OCI-M1 (cell line): ENCODE data around the gene CACNB3.
A peak's percentile ranks its signal among the peaks of the same experiment; 100 is the strongest.
"Not testable (repeated sequence)": the region's sequence is repeated elsewhere in the genome, so short reads cannot be mapped to it uniquely, and the experiment has no call there.

Experiments
- DNase-seq: peaks from one replicate; lab custom pipeline; 2025; lab: John Stamatoyannopoulos, UW

CACNB3 gene

DNA sequence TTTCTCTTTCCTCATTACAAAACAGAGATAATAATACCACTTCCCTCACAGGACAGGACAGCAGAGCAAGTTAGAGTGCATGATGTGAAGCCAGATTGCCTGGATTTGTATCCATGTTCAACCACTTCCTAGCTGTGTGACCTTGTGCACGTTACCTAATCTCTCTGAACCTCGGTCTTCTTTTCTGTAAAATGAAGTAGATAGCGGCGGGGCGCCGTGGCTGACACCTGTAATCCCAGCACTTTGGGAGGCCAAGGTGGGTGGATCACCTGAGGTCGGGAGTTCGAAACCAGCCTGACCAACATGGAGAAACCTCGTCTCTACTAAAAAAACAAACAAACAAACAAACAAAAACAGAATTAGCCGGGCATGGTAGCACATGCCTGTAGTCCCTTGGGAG is 36.6 kb downstream of the CACNB3 start:
- DNase-seq: not testable (repeated sequence)

DNA sequence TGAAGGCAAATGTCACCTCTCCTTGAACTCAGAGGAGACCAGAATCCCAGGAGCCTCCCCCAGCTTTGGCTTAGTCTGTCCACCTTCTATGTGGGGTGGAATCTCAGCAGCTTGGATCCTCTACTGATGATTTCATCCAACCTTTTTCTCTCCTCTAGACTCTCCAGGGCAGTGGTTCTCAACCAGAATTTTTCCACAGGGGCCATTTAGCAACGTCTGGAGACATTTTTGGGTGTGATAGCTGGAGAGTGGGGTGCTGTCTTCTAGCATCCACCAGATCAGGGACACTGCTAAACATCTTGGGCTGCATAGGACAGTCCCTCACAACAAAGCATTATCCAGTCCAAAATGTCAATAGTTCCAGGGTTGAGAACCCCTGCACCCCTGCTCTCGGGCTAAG is 38.1 kb downstream of the CACNB3 start:
- DNase-seq: no peak

- DNase-seq: no peak
These were observed 39.1 kb downstream of the CACNB3 start for GRCh38 chr12:48857278-48857994.

- no peak for DNase-seq
These were observed 39.7 kb downstream of the CACNB3 start for GRCh38 chr12:48858043-48858442.

DNA sequence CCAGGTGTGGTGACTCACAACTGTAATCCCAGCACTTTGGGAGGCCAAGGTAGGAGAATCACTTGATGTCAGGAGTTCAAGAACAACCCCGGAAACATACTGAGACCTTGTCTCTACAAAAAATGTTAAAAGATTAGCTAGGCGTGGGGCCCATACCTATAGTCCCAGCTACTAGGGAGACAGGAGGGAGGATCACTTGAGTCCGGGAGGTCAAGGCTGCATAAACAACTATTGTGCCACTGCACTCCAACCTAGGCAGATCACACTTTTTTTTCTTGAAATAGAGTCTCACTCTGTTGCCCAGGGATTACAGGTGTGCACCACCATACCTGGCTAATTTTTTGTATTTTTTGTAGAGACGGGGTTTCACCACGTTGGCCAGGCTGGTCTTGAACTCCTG is 41.3 kb downstream of the CACNB3 start:
- DNase-seq: no peak

- not testable (repeated sequence) for DNase-seq
These were observed 41.9 kb downstream of the CACNB3 start for GRCh38 chr12:48860236-48860635.

DNA sequence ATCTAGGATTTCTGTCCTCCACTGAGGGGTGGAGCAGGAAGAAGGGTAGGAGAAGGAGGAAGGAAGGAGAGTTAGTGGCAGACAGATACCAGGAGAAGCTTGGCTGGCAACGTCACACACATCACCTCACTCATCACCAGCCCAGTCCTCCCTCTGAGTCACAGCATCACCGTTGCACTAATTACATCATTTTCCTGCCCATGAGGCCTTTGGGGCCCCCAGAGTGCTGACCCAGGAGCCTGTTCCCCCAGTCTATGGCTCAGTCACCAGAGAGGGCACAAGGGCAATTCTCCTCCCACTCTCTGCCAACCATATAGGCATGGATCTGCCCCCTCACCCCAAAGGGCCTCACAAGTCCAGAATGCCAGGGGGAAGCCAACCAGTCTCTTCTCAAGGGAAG is 42.8 kb downstream of the CACNB3 start:
- DNase-seq: no peak

GRCh38 chr12:48862760-48863159 is 44.5 kb downstream of the CACNB3 start:
- DNase-seq: no peak

GRCh38 chr12:48863291-48863690 is 45.0 kb downstream of the CACNB3 start:
- DNase-seq: no peak

DNA sequence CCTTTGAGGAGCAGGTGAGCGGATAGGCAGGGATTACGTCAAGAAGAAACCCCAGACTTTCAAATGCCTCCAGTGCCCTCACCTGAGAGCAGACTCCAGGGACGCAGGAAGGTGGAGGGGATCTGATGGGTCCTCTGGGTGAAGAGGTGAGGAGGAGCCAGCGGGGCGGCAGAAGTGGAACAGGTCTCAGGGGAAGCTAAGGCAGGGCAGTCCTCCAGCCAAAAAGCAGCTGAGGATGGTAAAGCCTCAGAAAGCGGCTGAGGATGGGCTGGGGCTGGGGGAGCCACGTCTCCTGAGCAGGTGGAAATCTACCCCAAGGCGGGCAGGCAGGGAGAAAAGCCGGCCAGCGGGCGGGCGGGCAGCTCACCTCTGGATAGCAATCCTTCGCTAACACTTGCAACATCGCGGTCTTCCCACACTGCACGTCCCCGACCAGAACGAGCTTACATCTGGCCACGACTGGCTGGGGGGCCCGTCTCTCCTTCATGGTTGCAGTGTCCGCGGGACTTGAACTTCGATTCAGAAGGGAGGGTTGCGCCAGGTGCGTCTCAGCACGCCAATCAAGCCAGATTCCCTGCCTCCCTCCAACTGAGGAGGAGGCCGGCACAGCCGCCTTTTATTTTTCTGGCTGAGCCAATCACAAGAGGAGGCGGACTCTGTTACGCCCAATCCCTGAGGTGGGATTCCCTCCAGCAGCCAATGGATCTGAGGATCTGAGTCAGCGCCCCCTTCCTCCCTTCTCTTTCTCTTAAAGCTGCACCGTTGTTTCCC is 47.2 kb downstream of the CACNB3 start, which contains the start of gene RND1:
Gene RND1, minus strand, starts transcription at position 590 of the 771 bp plus-strand sequence. Its CDS starts 103 bp downstream, at position 487.
- peak; percentile 94 for DNase-seq

DNA sequence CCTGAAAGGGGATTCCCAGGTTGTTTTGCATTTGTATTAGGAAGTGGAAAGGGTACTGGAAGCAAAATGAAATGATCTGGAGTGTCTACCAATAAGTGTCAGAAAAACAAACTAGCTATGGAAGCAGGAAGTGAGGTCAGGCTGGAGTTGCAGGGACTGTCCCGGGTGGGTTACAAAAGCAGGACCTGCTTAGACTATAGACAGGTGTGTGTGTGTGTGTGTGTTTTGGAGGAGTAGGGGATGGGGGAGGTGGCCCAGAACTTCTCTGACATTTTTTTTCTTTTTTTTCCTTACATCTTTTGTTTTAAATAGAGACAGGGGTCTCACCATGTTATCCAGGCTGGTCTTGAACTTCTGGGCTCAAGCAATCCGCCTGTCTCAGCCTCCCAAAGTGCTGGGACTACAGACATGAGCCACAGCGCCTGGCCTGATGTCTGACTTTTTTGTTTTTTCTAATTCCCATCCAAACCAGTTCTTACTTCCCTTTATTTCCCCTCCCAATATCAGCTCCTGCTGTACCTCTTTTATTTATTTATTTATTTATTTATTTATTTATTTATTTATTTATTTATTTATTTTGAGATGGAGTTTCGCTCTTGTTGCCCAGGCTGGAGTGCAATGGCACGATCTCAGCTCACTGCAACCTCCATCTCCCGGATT is 47.9 kb downstream of the CACNB3 start:
- DNase-seq: no peak

- no peak for DNase-seq
These were observed 50.2 kb downstream of the CACNB3 start for GRCh38 chr12:48868451-48868850.

DNA sequence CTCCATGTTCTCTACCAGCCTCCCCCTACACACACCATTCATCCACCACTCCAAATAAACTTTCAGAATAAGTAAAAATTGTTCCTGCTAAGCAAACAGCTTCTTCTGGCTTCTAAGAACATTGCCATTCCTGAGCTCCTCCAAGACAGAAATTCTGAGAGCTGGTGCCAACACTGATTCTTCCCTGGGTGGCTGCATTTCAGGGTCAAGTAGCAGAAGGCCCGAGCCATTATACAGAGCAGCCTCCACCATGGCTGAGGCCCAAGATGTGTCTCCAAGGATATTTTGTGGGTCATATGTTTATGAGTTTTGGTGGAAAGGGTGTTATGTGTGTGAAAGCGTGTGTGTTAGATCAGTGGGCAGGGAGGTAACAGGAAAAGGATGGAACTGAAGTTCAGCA is 50.9 kb downstream of the CACNB3 start:
- DNase-seq: no peak

DNA sequence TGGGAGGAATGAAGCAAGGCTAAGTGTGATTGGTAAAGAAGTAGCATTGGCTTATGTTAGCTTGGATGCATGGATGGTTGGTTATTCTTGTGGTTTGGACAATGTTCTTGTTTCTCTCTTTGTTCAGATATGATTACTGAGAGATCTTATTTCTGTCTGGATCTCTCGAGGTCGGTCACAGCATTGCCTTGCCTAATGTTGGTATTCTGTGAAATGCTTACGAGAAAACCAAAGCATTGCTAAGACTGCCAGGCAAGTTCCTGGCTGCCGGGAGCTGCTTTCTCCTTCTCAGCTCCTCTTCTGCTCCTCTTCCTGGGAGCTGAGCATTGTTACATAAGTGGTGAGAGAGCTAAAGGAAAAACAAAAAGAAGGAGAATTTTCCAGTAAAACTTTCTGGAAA is 54.8 kb downstream of the CACNB3 start:
- DNase-seq: no peak

DNA sequence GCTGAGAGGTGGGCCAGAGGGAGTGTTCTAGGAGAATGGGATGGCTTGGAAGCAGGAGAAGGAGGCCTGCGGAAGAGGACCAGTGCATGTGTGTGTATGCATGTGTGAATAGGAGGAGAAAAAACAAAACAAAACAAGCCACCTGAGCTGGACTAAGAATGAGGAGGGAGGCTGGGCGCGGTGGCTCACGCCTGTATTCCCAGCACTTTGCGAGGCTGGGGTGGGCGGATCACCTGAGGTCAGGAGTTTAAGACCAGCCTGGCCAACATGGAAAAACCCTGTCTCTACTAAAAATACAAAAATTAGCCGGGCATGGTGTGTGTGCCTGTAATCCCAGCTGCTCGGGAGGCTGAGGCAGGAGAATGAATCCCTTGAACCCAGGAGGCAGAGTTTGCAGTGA is 55.2 kb downstream of the CACNB3 start:
- DNase-seq: not testable (repeated sequence)

DNA sequence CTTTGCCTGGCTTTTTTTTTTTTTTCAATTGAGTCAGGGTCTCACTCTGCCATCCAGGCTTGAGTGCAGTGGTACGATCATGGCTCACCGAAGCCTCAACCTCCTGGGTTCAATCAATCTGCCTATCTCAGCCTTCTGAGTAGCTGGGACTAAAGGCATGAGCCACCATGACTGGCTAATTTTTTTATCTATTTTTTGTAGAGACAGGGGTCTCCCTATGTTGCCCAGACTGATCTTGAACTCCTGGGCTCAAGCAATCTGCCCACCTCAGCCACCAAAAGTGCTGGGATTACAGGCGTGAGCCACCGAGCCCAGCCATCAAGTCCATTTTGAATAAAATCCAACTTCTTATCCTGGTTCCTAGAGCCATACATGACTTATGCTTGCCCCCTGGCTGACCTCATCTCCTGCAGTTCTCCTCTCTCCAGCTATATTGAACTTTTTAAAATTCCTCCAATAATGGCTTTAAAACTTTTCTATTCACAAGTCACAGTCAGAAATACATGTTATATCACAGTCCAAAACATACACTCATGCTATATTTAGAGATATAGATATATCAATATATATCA is 57.7 kb downstream of the CACNB3 start:
- DNase-seq: no peak
